Activated CD8-positive, alpha-beta memory T cell treated with anti-CD3 and anti-CD28 coated beads, Interleukin-2, amount 10 ng/mL, durations not matched to agents 7 days and 5 days (primary cell): Measurements from ENCODE around the gene GLI3. TPM values are rescaled to one million over a fixed set of nuclear protein-coding genes. Genes with fewer than 3 reads are reported as not detected.
"Not testable (repeated sequence)": the region's sequence is repeated elsewhere in the genome, so short reads cannot be mapped to it uniquely, and the experiment has no call there.

Experiments
- ATAC-seq: fragments of 150-1000 bp; cut with Tn5 transposase; one replicate; pipeline ENCODE4 v1.10.0; 2021; ENCODE audit warnings: moderate library complexity
- CTCF ChIA-PET: fragments of 350-600 bp; sonication (Branson Sonifier 250); formaldehyde crosslinking; loops from one replicate; lab custom pipeline; 2021; ENCODE audit warnings: antibody characterized with exemption; lab: Charles Lee
- DNase-seq: peaks from one replicate; pipeline ENCODE4 v3.0.0-alpha.2; 2020
- H3K27ac Mint-ChIP-seq: one replicate; pipeline ENCODE4 v1.8.0; 2021; ENCODE audit warnings: mild to moderate bottlenecking, mixed read lengths
- H3K27me3 Mint-ChIP-seq: one replicate; pipeline ENCODE4 v1.8.0; 2021; ENCODE audit warnings: mixed read lengths
- H3K36me3 Mint-ChIP-seq: one replicate; pipeline ENCODE4 v1.8.0; 2021; ENCODE audit warnings: mild to moderate bottlenecking, mixed read lengths
- H3K4me1 Mint-ChIP-seq: one replicate; pipeline ENCODE4 v1.8.0; 2021; ENCODE audit warnings: mixed read lengths
- H3K4me3 Mint-ChIP-seq: one replicate; pipeline ENCODE4 v1.8.0; 2021; ENCODE audit warnings: mild to moderate bottlenecking, moderate library complexity, mixed read lengths
- H3K9me3 Mint-ChIP-seq: one replicate; pipeline ENCODE4 v1.8.0; 2022; ENCODE audit warnings: low read depth, mixed read lengths
- total RNA-seq, 2 experiments: library from RNA; stranded (reverse); gene quantifications; one replicate each; pipeline ENCODE4 v1.2.3, GENCODE V29; 2021

The GLI3 gene
- total RNA-seq, 2 experiments from 2014 or later, result 0.15 to 0.26 TPM

DNA sequence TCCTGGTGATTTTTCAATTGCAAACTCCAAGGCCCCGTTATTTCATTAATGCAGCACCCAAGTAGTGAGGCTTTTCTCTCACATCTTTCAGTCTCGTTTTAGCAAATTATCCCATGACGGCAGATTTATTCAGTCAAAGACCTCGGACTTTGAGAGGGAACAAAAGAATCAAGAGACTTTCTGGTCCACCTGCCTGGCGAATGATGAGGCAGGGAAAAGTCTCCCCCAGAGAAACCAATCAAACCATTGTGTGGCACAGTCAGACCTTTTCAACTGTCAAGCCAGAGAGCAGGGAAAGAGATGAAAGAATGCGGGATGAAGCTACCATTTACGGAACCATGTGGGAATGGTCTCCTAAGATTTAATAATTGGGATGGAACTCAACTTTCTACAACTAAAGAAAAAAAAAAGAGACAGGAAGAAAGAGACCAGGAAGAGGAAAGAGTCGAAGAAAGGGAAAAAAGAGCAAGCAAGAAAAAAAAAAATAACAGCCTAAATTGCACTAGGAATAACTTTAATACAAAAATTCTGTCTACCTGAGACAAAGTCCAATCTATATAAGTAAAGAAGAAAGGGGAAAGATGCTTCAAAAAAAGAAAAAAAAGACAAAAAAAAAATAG is 22.8 kb downstream of the GLI3 start:
- Mint-ChIP-seq H3K4me3 (no peak overlapping the region), H3K36me3 (no peaks in the 10 kb centered on the region), H3K4me1 (no peaks in the 10 kb centered on the region), H3K27me3 (peaks cover 2% of the 10 kb centered on the region), H3K9me3 (no peaks in the 10 kb centered on the region), H3K27ac (no peak overlapping the region)
- DNase-seq, result no peak
- no peak for ATAC-seq
- CTCF ChIA-PET, result no interaction called here

DNA sequence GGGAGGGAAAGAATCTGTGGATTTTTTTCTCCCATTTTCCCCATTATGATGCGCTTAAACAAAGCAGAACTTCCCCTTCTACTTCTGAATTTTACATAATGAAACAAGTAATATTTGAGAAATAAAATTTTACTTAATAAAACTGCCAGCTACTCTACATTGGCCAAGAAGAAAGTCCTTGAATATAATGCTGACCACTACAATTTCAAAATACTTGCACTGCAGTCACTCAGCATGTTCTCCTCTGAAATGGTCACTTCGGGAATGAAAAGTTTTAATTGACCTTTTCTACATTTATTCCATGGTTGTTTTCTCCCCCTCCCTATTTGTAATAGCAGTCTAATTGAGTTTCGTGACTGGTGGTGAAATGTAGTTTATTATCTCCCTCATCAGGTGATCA is 23.9 kb downstream of the GLI3 start:
- H3K27me3 Mint-ChIP-seq, result peaks cover 2% of the 10 kb centered on the region
- H3K36me3 Mint-ChIP-seq, result no peaks in the 10 kb centered on the region
- no peak overlapping the region for H3K27ac Mint-ChIP-seq
- H3K4me3 Mint-ChIP-seq, result no peak overlapping the region
- DNase-seq (no peak), ATAC-seq (no peak)
- CTCF ChIA-PET, result no interaction called here
- H3K9me3 Mint-ChIP-seq, result no peaks in the 10 kb centered on the region
- no peaks in the 10 kb centered on the region for H3K4me1 Mint-ChIP-seq

DNA sequence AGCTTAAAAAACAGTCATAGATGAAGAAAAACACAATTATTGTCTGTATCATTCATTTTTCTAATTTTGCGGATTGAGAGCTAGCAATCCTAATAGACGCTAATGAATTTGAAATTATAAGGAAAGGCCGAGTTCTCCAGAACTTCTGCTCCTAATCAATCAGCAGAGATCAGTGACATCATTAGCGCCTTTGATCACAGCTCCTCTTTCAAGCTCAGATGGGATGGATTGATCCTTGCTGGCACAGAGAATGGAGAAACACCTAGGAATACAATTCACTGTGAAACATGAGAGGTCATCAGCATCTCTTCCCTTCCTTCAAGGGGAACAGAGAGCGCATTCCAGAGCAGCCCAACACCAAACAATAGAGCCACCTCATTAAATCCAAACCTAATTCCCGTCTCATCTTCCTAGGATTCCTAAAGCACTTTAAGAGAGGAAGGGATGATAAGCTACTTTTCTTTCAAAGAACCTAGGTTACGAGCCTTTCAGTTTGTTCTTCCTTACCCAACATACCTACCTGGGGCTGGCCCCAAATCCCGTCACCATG is 24.4 kb downstream of the GLI3 start:
- ATAC-seq (no peak), DNase-seq (no peak)
- no peak overlapping the region for H3K27ac Mint-ChIP-seq
- CTCF ChIA-PET, result no interaction called here
- H3K4me3 Mint-ChIP-seq, result no peak overlapping the region
- no peaks in the 10 kb centered on the region for H3K9me3 Mint-ChIP-seq
- no peaks in the 10 kb centered on the region for H3K4me1 Mint-ChIP-seq
- peaks cover 2% of the 10 kb centered on the region for H3K27me3 Mint-ChIP-seq
- H3K36me3 Mint-ChIP-seq, result no peaks in the 10 kb centered on the region

DNA sequence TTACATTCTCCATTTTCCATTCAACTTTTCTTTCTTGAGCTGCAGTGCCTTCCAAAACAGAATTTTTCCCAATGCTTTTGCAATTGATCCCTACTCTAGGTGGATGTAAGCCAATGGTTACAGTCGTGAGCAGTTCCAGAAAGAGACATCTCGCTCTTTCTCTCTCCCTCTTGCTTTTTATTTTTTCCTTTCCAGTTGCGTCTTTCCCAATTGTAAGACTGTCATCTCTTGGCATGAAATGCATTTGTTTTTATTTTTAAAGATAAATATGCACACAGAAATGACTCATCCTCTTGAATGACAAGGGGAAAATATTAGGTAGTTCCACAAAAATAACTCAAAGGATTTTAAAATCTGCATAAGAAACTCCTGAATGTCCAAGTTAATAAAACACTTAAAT is 25.1 kb downstream of the GLI3 start:
- H3K4me1 Mint-ChIP-seq, result no peaks in the 10 kb centered on the region
- H3K4me3 Mint-ChIP-seq, result no peak overlapping the region
- CTCF ChIA-PET, result no interaction called here
- H3K36me3 Mint-ChIP-seq, result no peaks in the 10 kb centered on the region
- DNase-seq (no peak), ATAC-seq (no peak)
- no peak overlapping the region for H3K27ac Mint-ChIP-seq
- H3K27me3 Mint-ChIP-seq, result peaks cover 2% of the 10 kb centered on the region
- H3K9me3 Mint-ChIP-seq, result no peaks in the 10 kb centered on the region

DNA sequence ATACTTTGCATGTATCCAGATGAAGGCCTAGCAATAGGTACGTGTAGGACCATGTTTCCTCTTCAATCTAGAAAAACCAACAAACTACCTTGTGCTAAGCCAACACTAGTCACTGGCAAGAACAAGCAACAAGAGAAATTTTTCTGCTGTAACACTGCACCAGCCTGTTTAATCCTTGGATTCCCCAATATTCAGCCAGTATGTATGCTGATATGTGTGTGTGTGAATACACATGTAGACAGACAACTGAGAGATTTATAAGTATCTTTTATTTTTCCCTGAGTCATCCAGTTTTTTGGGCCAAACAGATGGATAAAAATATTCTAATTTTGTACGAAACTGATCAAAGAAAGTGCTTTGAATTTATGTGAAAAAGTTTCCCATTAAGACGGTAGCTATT is 26.2 kb downstream of the GLI3 start:
- no peak for DNase-seq
- Mint-ChIP-seq H3K36me3 (no peaks in the 10 kb centered on the region), H3K4me3 (no peak overlapping the region), H3K27ac (no peak overlapping the region), H3K27me3 (no peaks in the 10 kb centered on the region), H3K4me1 (no peaks in the 10 kb centered on the region), H3K9me3 (no peaks in the 10 kb centered on the region)
- no peak for ATAC-seq
- CTCF ChIA-PET, result no interaction called here

DNA sequence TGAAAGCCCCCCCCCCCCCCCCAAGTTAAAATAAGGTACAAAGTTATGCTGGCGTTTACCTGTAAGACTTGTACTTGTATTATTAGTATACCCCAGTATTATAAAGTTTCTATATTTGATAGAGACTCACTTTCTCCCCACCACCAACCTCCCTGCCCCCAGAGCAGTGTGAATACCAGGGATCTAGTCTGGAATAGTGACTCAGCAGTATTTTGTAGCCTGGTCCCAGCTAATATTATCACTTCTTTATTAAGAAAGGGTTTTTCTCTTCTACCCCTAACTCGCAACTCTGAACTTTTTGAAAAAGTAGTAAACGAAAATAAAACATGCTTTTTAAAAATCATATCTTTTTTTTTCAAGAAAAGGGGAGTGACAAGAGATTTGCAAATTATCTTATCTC is 26.7 kb downstream of the GLI3 start:
- Mint-ChIP-seq H3K4me3 (no peak overlapping the region), H3K4me1 (no peaks in the 10 kb centered on the region), H3K36me3 (no peaks in the 10 kb centered on the region), H3K27me3 (no peaks in the 10 kb centered on the region), H3K9me3 (no peaks in the 10 kb centered on the region), H3K27ac (no peak overlapping the region)
- DNase-seq (no peak), ATAC-seq (no peak)
- CTCF ChIA-PET, result no interaction called here

DNA sequence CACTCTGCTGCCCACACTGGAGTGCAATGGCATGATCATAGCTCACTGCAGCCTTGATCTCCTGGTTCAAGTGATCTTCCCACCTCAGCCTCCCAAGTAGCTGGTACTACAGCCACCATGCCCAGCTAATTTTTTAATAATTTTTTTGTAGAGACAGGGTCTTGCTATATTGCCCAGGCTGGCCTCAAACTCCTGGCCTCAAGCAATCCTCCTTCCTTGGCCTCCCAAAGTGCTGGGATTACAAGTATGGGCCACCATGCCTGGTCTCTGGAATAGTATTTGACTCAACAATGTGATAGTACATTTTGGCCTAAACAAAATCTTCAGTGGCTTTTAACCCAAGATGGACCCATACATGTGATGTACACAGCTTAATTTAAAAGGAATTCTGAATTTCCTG is 27.9 kb downstream of the GLI3 start:
- H3K27me3 Mint-ChIP-seq, H3K4me3 Mint-ChIP-seq, H3K36me3 Mint-ChIP-seq, H3K9me3 Mint-ChIP-seq, H3K4me1 Mint-ChIP-seq, DNase-seq, CTCF ChIA-PET, ATAC-seq, H3K27ac Mint-ChIP-seq: not testable (repeated sequence)

DNA sequence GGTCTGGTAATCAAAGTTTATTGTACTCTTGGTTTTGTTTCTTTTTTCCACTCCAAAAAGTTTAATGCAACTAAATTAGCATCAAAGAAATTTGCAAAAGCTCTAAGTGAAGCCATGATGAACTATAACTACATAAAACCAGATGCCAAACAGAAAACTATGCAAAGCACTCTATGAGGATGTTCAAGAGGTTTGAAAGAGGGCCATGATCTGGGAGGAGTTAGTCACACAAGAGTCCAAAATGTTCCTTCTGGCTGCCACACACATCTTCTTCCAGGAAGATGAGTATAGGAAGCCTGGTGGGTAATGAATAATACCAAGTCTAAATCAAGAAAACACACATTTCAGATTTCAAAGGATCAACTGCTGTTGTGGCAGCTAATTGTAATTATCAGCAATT is 28.4 kb downstream of the GLI3 start:
- Mint-ChIP-seq H3K27ac (no peak overlapping the region), H3K4me3 (no peak overlapping the region), H3K4me1 (no peaks in the 10 kb centered on the region), H3K36me3 (no peaks in the 10 kb centered on the region), H3K27me3 (no peaks in the 10 kb centered on the region), H3K9me3 (no peaks in the 10 kb centered on the region)
- ATAC-seq (no peak), DNase-seq (no peak)
- CTCF ChIA-PET, result no interaction called here

DNA sequence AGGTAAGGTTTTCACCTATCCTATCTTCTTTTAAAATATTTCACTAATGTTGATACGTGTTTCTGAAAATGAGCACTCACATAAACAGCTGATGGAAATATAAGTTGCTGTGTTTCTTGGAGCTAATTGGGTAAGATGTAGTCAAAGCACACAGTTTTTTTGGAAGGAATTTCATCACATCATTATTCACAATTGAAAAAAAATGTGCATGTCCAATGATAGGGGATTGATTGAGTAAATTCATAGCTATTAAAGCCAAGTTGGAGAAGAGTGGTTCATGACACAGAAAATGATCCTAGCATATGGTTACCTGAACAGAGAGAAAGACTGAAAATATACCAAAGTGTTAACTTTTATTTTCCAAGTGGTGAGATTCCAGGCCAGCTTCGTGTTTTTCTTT is 29.6 kb downstream of the GLI3 start:
- CTCF ChIA-PET, result no interaction called here
- Mint-ChIP-seq H3K27me3 (no peaks in the 10 kb centered on the region), H3K4me1 (no peaks in the 10 kb centered on the region), H3K4me3 (no peak overlapping the region), H3K27ac (no peak overlapping the region), H3K36me3 (no peaks in the 10 kb centered on the region), H3K9me3 (no peaks in the 10 kb centered on the region)
- DNase-seq, result no peak
- ATAC-seq, result no peak

DNA sequence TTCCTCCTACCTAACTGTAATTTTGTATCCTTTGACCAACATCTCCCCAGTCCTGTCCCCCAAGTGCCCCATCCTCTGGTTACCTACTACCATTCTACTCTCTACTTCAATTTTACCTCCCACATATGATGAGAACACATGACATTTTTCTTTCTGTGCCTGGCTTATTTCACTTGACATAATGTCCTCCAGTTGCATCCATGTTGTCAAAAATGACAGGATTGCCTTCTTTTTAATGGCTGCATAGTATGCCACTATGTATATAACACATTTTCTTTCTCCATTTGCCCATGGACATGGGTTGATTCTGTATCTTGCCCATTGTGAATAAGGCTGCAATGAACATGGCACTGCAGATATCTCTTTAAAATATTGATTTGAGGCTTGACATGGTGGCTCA is 33.7 kb downstream of the GLI3 start:
- CTCF ChIA-PET, result no interaction called here
- Mint-ChIP-seq H3K4me3 (no peak overlapping the region), H3K36me3 (no peaks in the 10 kb centered on the region), H3K9me3 (no peaks in the 10 kb centered on the region), H3K27me3 (no peaks in the 10 kb centered on the region), H3K27ac (no peak overlapping the region), H3K4me1 (peaks cover 3% of the 10 kb centered on the region)
- no peak for DNase-seq
- ATAC-seq, result no peak

DNA sequence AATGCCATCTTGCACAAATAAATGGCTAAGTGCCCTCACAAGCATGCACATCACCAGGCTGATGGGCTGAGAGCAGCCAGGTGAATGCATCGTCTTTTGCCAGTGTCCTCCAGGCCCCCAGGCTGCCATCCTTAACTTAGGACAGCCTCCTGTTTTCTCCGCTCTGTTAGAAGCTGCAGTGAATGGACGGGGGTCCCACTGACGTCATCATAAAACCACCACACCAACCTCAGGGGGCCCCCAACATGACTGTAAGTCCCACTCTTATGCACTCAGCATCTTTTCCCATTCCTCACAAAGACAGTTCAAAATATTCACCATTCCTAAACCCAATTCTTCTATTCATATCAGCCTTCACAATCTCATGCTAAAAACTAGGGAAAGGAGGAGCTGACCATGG is 34.4 kb downstream of the GLI3 start:
- Mint-ChIP-seq H3K9me3 (no peaks in the 10 kb centered on the region), H3K36me3 (no peaks in the 10 kb centered on the region)
- CTCF ChIA-PET, result no interaction called here

DNA sequence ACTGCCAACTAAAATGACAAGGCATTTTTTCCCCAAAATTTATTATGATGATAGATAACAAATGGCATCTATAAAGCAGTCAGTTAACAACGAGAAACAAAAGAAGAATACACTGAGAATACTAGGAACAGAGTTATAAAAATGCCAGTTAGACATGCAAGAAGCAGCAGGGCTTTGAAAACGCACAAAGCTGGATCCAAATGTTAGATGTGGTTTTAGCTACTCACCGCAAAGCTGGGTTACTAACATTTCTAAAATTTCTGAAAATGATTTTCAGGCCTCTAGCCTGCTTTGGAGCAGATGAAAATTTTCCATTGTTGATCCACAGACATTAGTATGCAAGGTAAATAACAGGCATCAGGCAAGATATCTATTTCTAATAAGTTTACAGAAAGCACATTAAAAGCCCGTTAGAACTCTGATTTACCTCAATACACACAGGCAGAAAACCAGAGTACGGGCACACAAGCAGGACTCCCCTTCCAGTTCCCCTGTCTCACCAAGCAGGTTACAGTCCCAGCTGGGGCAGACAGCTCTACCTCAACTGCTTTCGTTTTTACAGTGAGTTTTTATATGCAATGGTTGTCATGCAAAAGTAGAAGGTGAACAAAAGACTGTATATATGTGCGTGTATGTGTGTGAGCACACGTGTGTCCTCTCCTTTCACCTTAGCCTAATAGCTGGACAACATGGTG is 37.9 kb downstream of the GLI3 start:
- Mint-ChIP-seq H3K4me1 (peaks cover 3% of the 10 kb centered on the region), H3K36me3 (no peaks in the 10 kb centered on the region), H3K27me3 (no peaks in the 10 kb centered on the region), H3K9me3 (no peaks in the 10 kb centered on the region), H3K27ac (no peak overlapping the region), H3K4me3 (no peak overlapping the region)
- ATAC-seq (no peak), DNase-seq (no peak)
- CTCF ChIA-PET, result no interaction called here

More for the DNA sequence above, 34.4 kb downstream of the GLI3 start:
- Mint-ChIP-seq H3K4me3 (no peak overlapping the region), H3K27me3 (no peaks in the 10 kb centered on the region), H3K4me1 (peaks cover 3% of the 10 kb centered on the region), H3K27ac (no peak overlapping the region)
- no peak for DNase-seq
- ATAC-seq, result no peak

DNA sequence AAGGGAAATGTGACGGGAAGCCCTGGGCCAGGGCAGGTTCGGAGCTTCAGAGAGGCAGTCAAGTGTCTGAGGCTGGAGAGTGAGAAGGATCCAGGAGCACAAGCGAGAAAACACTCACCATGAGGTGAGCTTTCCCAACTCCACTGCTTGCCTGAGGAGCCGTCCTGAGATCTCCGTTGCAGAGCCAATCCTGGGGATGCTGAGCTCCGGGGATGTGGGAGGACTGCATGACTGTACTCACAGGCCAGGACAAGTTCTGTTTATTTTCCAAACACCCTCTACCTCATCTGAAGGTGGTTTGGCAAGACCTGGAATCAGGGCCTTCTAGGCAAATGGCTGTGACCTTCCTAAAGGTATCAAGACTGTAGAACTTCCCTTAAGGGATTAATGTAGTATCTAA is 38.7 kb downstream of the GLI3 start:
- H3K27ac Mint-ChIP-seq, result no peak overlapping the region
- peaks cover 9% of the 10 kb centered on the region for H3K4me1 Mint-ChIP-seq
- DNase-seq, result no peak
- no peak overlapping the region for H3K4me3 Mint-ChIP-seq
- ATAC-seq, result no peak
- no peaks in the 10 kb centered on the region for H3K9me3 Mint-ChIP-seq
- no peaks in the 10 kb centered on the region for H3K27me3 Mint-ChIP-seq
- CTCF ChIA-PET, result no interaction called here
- H3K36me3 Mint-ChIP-seq, result no peaks in the 10 kb centered on the region

DNA sequence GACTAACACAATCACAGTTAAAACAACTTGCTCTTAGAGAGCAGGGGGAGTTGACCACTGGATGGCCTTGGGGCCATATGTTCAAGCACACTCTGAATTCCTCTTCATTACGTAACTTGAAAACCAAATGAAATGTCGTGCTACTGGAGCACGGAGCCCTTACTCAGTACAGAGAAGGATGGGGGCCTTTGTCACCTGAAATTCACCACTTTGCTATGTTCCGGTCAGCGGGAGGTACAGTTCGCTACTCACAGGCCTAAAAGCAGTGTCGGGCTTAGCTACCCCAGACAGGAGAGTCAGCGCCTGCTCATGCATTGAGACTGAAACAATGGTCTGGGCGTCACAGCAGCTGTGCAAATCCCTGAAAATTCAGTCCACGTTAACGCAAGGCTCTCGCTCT is 39.6 kb downstream of the GLI3 start:
- Mint-ChIP-seq H3K36me3 (no peaks in the 10 kb centered on the region), H3K27me3 (no peaks in the 10 kb centered on the region), H3K4me3 (no peak overlapping the region), H3K9me3 (no peaks in the 10 kb centered on the region), H3K27ac (no peak overlapping the region), H3K4me1 (peaks cover 11% of the 10 kb centered on the region)
- no peak for DNase-seq
- ATAC-seq, result no peak
- CTCF ChIA-PET, result no interaction called here
